ENCODE measurements around the gene SOX2. TPM values are rescaled to one million over a fixed set of nuclear protein-coding genes. Genes with fewer than 3 reads are reported as not detected.

The SOX2 gene
- total RNA-seq, 3 donors from 2014 or later (not counting 1 experiment from before 2014, with no cell fraction given): not detected

DNA sequence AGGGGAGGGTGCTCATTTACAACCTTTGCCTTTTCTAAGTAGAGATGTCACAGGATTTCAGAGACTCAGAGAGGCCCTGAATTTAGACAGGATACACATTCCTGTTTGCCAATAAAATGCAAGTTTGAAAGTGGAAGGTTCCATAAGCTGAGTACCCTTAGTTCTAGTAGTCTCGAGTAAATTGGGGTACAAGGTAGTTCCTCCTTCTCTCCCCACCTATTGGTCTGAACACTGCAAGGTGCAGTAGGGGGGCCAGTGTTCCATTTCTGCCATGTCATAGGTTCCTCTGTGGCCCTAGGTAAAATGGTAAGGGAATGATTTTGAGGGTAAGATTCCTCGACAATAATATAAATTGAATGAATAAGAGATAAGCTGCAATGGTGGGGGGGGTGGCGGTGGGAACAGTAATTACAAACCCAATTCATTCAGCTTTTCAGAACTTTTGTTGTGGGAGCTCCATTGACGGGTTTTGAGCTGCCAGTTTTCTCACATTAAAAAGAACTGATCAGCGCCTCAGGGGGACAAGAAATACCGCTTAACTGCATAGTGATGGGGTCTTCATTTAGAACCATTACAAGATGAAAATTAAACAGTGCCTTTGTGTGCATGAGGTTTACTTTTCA lies 5.9 kb downstream of the SOX2 start:
- H3K27ac ChIP-seq (ENCODE audit: low read length): no peak overlapping the region

DNA sequence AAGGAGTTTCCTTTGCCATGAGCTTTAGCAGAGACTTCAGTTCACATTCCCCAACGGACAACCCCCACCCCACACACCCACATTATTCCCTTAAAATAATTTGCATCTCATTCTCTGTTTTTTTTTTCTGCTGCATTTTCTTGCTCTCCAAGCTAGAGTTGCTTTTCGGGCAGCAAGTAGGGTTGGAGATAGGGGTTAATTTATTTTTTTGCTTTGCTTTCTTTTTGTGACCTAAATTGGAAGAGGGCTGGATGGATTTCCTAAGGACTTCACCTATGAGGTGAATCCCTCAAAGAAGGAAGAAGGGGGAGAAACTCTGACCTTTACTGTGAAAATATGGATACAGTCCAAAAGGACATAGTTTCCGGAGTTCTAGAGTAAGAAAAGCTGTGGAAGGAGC lies 6.6 kb downstream of the SOX2 start:
- H3K27ac ChIP-seq (ENCODE audit: low read length): no peak overlapping the region
- peaks cover 6 to 9% of the 10 kb centered on the region in 2 donors for H3K9me3 Mint-ChIP-seq
- H3K9me3 ChIP-seq (ENCODE audit: control insufficient read depth, insufficient read depth, low read length): peaks cover 11% of the 10 kb centered on the region
- H3K27me3 ChIP-seq (ENCODE audit: control insufficient read depth, insufficient read depth, low read length): peaks cover 69% of the 10 kb centered on the region
- no peak overlapping the region for H3K27ac Mint-ChIP-seq
- H3K36me3 Mint-ChIP-seq: peaks cover 51% of the 10 kb centered on the region
- ATAC-seq: no peak
- TF ChIP-seq CTCF (IDR thresholded peaks at IDR 0.05): no peak
- no peak for DNase-seq
- H3K4me3 Mint-ChIP-seq: no peak overlapping the region
- H3K4me1 ChIP-seq (ENCODE audit: control insufficient read depth, insufficient read depth, low read length): no peaks in the 10 kb centered on the region
- intact Hi-C loops (cut with micrococcal nuclease): no loop called here
- WGBS (ENCODE audit: insufficient coverage): 21% methylated on average over 3 of the region's 3 CpGs
- H3K4me1 Mint-ChIP-seq: no peaks in the 10 kb centered on the region
- H3K27me3 Mint-ChIP-seq (ENCODE audit: low read depth in 2 of 2): peaks cover 68 to 91% of the 10 kb centered on the region in 2 donors
- H3K36me3 ChIP-seq (ENCODE audit: control insufficient read depth, insufficient read depth, low read length): no peaks in the 10 kb centered on the region
- no peak overlapping the region for H3K4me3 ChIP-seq (ENCODE audit: low read length)

More for the DNA sequence above, 5.9 kb downstream of the SOX2 start:
- Mint-ChIP-seq H3K4me3 (no peak overlapping the region), H3K27me3 (ENCODE audit: low read depth in 2 of 2) (peaks cover 68 to 91% of the 10 kb centered on the region in 2 donors), H3K27ac (no peak overlapping the region), H3K4me1 (no peaks in the 10 kb centered on the region), H3K9me3 (peaks cover 5 to 9% of the 10 kb centered on the region in 2 donors), H3K36me3 (peaks cover 45% of the 10 kb centered on the region)
- Histone ChIP-seq H3K9me3 (ENCODE audit: control insufficient read depth, insufficient read depth, low read length) (peaks cover 8% of the 10 kb centered on the region), H3K4me3 (ENCODE audit: low read length) (no peak overlapping the region), H3K27me3 (ENCODE audit: control insufficient read depth, insufficient read depth, low read length) (peaks cover 72% of the 10 kb centered on the region), H3K4me1 (ENCODE audit: control insufficient read depth, insufficient read depth, low read length) (peaks cover 6% of the 10 kb centered on the region), H3K36me3 (ENCODE audit: control insufficient read depth, insufficient read depth, low read length) (no peaks in the 10 kb centered on the region)
- DNase-seq: no peak
- 24% methylated on average over 5 of the region's 6 CpGs for WGBS (ENCODE audit: insufficient coverage)
- ATAC-seq: no peak
- intact Hi-C loops (cut with micrococcal nuclease): no loop called here
- no peak for TF ChIP-seq CTCF (IDR thresholded peaks at IDR 0.05)

DNA sequence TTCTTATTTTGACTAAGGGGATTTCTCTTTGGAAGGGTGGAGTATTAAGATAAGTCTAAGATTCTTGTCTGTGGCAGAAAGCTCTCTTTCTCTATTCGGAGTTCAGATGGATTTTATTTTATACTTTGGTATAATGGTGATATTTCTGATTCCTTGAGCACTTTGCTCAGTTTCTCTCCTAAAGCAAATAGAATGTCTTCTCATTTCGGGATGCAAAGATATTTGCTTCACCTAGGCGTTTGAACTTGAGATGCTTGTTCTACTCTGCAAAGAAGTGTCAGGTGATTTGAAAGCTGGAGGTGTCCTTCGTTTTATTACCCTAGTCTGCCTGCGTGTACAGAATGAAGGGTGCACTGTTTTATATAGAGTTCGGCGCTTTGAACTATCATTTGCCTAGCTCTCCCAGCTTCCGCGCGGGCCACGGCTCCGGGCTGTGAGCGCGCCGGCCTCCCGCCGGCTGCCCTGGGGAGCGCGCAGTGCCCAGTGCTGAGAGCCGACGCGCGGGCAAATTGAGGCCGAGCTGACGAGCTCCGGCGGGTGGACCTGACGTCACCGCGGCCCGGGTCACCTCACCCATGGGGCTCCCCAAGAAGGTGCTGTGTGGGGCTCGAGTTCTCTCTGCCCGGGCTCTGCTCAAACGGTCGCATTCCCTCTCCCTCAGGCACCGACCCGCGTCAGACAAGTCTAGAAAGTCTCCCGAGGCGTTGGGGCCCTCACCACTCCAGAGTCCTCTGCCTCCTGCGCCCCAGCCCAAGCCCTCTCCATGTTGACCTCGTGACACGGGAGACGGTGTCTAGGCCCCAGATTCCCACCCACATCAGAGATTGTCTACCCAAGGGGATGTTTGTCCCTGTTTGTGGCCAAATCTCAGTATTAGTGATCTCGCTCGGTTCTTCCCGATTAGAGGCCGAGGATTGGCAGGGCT lies 7.5 kb downstream of the SOX2 start:
- DNase-seq (no peak), ATAC-seq (no peak)
- Histone ChIP-seq H3K4me1 (ENCODE audit: control insufficient read depth, insufficient read depth, low read length) (no peaks in the 10 kb centered on the region), H3K27ac (ENCODE audit: low read length) (no peak overlapping the region), H3K4me3 (ENCODE audit: low read length) (no peak overlapping the region), H3K27me3 (ENCODE audit: control insufficient read depth, insufficient read depth, low read length) (peaks cover 70% of the 10 kb centered on the region), H3K36me3 (ENCODE audit: control insufficient read depth, insufficient read depth, low read length) (no peaks in the 10 kb centered on the region), H3K9me3 (ENCODE audit: control insufficient read depth, insufficient read depth, low read length) (peaks cover 17% of the 10 kb centered on the region)
- H3K4me1 Mint-ChIP-seq: no peaks in the 10 kb centered on the region
- peaks cover 7 to 9% of the 10 kb centered on the region in 2 donors for H3K9me3 Mint-ChIP-seq
- 8% methylated on average over 48 of the region's 48 CpGs for WGBS (ENCODE audit: insufficient coverage)
- peaks cover 77 to 91% of the 10 kb centered on the region in 2 donors for H3K27me3 Mint-ChIP-seq (ENCODE audit: low read depth in 2 of 2)
- intact Hi-C loops (cut with micrococcal nuclease): no loop called here
- H3K36me3 Mint-ChIP-seq: peaks cover 56% of the 10 kb centered on the region
- TF ChIP-seq CTCF (IDR thresholded peaks at IDR 0.05): no peak
- no peak overlapping the region for H3K27ac Mint-ChIP-seq
- H3K4me3 Mint-ChIP-seq: no peak overlapping the region

Data from natural killer cell (primary cell).